ENCODE measurements around the gene TMC5.

TMC5 gene

DNA sequence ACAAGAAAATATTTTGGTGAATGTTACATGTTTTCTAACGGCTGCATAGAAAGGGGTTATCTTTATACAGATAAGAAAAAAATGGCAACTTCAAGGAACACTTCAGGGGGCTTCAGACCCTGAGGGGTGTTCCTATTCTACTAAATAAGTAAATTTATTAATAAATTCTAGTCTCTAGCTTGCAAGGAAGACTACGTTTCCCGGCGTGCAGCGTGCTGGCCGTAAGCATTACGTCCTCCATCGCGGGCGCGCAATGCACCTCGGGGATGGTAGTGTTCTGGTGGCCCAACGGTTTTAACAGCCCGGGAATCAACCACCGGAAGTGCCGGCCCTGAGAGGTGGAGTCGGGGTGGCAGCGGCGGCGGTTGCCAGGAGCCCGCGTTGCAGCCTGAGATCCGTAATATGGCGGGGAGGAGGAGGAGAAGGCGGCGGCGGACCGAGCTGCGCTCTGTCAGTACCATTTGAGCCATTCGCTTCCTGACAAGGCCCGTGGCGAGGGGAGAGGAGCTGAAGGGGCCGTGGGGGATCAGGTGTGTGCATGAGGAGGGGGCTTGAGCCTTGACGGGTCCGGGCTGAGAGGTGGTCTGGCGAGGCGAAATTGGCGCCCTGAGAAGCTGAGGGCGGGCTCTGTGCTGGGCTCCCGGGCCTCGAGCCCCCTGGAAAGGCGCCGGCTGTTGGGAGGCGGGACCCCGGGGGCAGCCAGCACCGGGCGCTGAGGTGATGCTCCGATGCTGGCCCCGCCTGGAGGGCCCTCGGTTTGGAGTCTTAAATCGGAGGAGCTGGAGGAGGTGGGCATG is 106.1 kb downstream of the TMC5 start, which contains the start of gene CCP110:
TSS of gene CCP110 (plus strand) at position 384 of the 797 bp plus-strand sequence. CDS start 3,940 bp downstream, outside the sequence.
- peak within 1 kb of the TSS in 4 of 5 donors; percentile 84 to 89 (median 86) for H3K9ac ChIP-seq (ENCODE audit: low read length in 5 of 5)
- H3K27ac ChIP-seq (ENCODE audit: low read depth, low read length): peak within 1 kb of the TSS; percentile 24
- peaks cover 3 to 11% (median 8%) of the 10 kb centered on the region in 5 donors for H3K36me3 ChIP-seq (ENCODE audit: control insufficient read depth in 5 of 5, insufficient read depth in 5 of 5, low read length in 5 of 5)
- H3K27me3 ChIP-seq (ENCODE audit: control insufficient read depth in 5 of 5, insufficient read depth in 4 of 5, low read length in 5 of 5): no peaks in the 10 kb centered on the region
- peaks cover 0 to 51% (median 39%) of the 10 kb centered on the region in 5 donors for H3K4me1 ChIP-seq (ENCODE audit: control insufficient read depth in 5 of 5, insufficient read depth in 5 of 5, low read length in 5 of 5)
- H3K4me3 ChIP-seq (ENCODE audit: low read depth in 1 of 5, low read length in 5 of 5): peak within 1 kb of the TSS; percentile 92 to 99 (median 96)
- H3K9me3 ChIP-seq (ENCODE audit: control insufficient read depth in 5 of 5, low read length in 5 of 5): no peaks in the 10 kb centered on the region

DNA sequence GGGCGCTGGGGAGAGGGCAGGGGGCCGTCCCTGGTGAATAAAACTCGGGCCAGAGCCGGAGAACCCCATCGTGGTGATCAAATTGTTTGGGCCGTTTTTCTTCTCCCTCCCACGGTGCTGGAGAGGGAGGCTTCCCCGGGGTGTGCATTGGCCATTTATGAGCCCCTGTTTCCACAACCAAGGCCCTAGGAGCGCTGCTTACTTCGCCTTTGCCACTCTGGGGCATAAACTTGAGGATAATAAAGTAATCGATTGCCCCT is 106.6 kb downstream of the TMC5 start:
- Histone ChIP-seq H3K27ac (ENCODE audit: low read depth, low read length) (peak overlapping the region; percentile 24), H3K9ac (ENCODE audit: low read length in 5 of 5) (peak overlapping the region in 4 of 5 donors; percentile 84 to 89 (median 86)), H3K36me3 (ENCODE audit: control insufficient read depth in 5 of 5, insufficient read depth in 5 of 5, low read length in 5 of 5) (peaks cover 3 to 14% (median 9%) of the 10 kb centered on the region in 5 donors)

DNA sequence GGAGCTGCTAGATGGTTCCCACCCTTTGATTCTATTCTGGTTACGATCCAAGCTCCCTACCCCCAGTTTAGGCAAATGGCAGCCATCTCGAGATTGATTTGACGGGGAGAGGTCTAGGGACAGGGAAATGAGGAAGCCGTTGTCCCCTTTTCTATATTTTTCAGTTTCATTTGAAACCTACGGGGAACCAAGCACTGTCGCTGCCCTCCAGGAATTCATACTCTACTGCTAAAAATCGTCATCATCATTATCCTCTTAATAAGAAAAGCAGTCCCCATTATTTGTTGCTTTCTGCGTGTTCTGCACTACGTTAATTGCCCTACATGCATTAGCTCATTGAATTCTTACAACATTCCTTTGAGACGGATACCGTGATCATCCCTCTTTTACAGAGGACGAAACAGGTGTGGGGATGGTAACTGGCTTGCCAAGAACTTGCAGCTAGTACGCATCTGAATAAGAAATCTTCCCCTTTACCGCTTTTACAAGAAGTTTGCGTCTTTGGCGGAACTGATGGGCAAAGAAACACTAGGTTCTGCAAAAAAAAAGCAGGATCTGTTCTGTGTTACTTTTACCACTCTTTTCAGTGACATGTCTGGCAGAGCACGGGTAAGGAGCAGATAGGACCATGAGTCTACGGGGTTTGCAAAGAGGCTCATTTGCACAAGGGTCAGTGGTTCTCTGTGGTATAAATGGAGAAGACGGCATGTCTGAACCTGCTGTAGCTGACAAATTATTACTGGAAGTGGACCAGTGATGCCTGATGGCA is 107.1 kb downstream of the TMC5 start:
- H3K9ac ChIP-seq (ENCODE audit: low read length in 5 of 5): peak overlapping the region in 4 of 5 donors; percentile 84 to 89 (median 86)
- H3K4me1 ChIP-seq (ENCODE audit: control insufficient read depth in 5 of 5, insufficient read depth in 5 of 5, low read length in 5 of 5): peaks cover 0 to 49% (median 39%) of the 10 kb centered on the region in 5 donors
- no peak overlapping the region for H3K27ac ChIP-seq (ENCODE audit: low read depth, low read length)
- H3K4me3 ChIP-seq (ENCODE audit: low read depth in 1 of 5, low read length in 5 of 5): peak overlapping the region; percentile 92 to 99 (median 96)
- no peaks in the 10 kb centered on the region for H3K27me3 ChIP-seq (ENCODE audit: control insufficient read depth in 5 of 5, insufficient read depth in 4 of 5, low read length in 5 of 5)
- no peaks in the 10 kb centered on the region for H3K9me3 ChIP-seq (ENCODE audit: control insufficient read depth in 5 of 5, low read length in 5 of 5)
- H3K36me3 ChIP-seq (ENCODE audit: control insufficient read depth in 5 of 5, insufficient read depth in 5 of 5, low read length in 5 of 5): peaks cover 3 to 14% (median 9%) of the 10 kb centered on the region in 5 donors

More for the DNA sequence above, 106.6 kb downstream of the TMC5 start:
- no peaks in the 10 kb centered on the region for H3K27me3 ChIP-seq (ENCODE audit: control insufficient read depth in 5 of 5, insufficient read depth in 4 of 5, low read length in 5 of 5)
- no peaks in the 10 kb centered on the region for H3K9me3 ChIP-seq (ENCODE audit: control insufficient read depth in 5 of 5, low read length in 5 of 5)
- peak overlapping the region; percentile 92 to 99 (median 96) for H3K4me3 ChIP-seq (ENCODE audit: low read depth in 1 of 5, low read length in 5 of 5)
- H3K4me1 ChIP-seq (ENCODE audit: control insufficient read depth in 5 of 5, insufficient read depth in 5 of 5, low read length in 5 of 5): peaks cover 0 to 51% (median 39%) of the 10 kb centered on the region in 5 donors

DNA sequence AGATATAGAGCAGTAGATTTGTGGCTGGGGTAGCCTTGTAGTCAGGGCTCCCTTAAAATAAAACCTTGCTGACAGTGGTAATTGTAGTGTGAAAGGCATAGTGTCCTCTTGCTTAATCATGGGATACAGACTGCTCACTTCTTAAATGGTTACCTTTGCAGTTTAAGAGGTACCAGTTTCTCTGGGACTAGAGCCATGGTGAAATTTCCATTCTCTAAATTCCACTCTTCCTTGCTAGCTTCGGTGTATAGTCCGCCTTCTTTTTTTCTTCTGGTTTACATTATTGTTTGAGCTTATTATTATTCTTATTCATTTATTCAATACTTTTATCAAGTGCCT is 107.7 kb downstream of the TMC5 start:
- peak overlapping the region in 1 of 5 donors; percentile 32 for H3K9ac ChIP-seq (ENCODE audit: low read length in 5 of 5)
- H3K4me3 ChIP-seq (ENCODE audit: low read depth in 1 of 5, low read length in 5 of 5): peak overlapping the region in 3 of 5 donors; percentile 92 to 99 (median 94)
- H3K27me3 ChIP-seq (ENCODE audit: control insufficient read depth in 5 of 5, insufficient read depth in 4 of 5, low read length in 5 of 5): no peaks in the 10 kb centered on the region
- H3K9me3 ChIP-seq (ENCODE audit: control insufficient read depth in 5 of 5, low read length in 5 of 5): no peaks in the 10 kb centered on the region
- no peak overlapping the region for H3K27ac ChIP-seq (ENCODE audit: low read depth, low read length)
- H3K4me1 ChIP-seq (ENCODE audit: control insufficient read depth in 5 of 5, insufficient read depth in 5 of 5, low read length in 5 of 5): peaks cover 0 to 43% (median 35%) of the 10 kb centered on the region in 5 donors
- H3K36me3 ChIP-seq (ENCODE audit: control insufficient read depth in 5 of 5, insufficient read depth in 5 of 5, low read length in 5 of 5): peaks cover 3 to 14% (median 9%) of the 10 kb centered on the region in 5 donors

DNA sequence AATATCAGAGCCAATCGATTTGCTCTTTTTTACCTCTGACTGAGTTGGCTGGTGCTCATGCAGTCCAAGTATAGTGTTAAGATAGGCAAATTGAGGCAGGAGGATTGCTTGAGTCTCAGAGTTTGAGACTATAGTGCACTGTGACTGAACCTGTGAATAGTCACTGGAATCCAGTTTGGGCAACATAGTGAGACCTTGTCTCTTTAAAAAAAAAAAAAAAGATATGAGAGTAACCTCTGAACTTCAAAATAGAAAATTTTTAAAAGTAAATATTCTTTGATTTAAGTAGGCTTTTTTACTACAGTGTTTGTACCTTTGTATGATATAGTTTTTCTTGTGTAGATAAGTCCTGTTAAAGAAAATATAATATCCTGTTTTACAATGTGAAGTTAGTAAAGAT is 109.5 kb downstream of the TMC5 start:
- H3K4me1 ChIP-seq (ENCODE audit: control insufficient read depth in 5 of 5, insufficient read depth in 5 of 5, low read length in 5 of 5): peaks cover 0 to 27% (median 22%) of the 10 kb centered on the region in 5 donors
- no peak overlapping the region for H3K4me3 ChIP-seq (ENCODE audit: low read depth in 1 of 5, low read length in 5 of 5)
- no peaks in the 10 kb centered on the region for H3K9me3 ChIP-seq (ENCODE audit: control insufficient read depth in 5 of 5, low read length in 5 of 5)
- H3K9ac ChIP-seq (ENCODE audit: low read length in 5 of 5): no peak overlapping the region
- H3K27ac ChIP-seq (ENCODE audit: low read depth, low read length): no peak overlapping the region
- no peaks in the 10 kb centered on the region for H3K27me3 ChIP-seq (ENCODE audit: control insufficient read depth in 5 of 5, insufficient read depth in 4 of 5, low read length in 5 of 5)
- H3K36me3 ChIP-seq (ENCODE audit: control insufficient read depth in 5 of 5, insufficient read depth in 5 of 5, low read length in 5 of 5): peaks cover 3 to 14% (median 9%) of the 10 kb centered on the region in 5 donors

DNA sequence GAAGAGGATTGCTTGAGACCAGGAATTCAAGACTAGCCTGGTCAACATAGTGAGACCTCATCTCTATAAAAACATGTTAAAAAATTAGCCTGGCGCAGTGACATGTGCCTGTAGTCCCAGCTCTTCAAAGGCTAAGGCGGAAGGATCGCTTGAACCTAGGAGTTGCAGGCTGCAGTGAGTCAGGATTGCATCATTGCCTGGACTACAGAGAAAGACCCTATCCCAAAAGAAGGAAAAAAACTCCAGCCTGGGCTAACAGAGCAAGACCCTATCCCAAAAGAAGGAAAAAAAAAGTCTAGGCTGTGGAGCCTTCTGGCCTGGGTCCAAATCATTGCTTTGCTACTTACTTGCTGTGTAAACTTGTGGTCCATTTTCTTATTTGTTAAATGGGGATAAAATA is 111.0 kb downstream of the TMC5 start:
- Histone ChIP-seq H3K4me1 (ENCODE audit: control insufficient read depth in 5 of 5, insufficient read depth in 5 of 5, low read length in 5 of 5) (peaks cover 0 to 20% (median 16%) of the 10 kb centered on the region in 5 donors), H3K4me3 (ENCODE audit: low read depth in 1 of 5, low read length in 5 of 5) (no peak overlapping the region), H3K9ac (ENCODE audit: low read length in 5 of 5) (no peak overlapping the region), H3K9me3 (ENCODE audit: control insufficient read depth in 5 of 5, low read length in 5 of 5) (no peaks in the 10 kb centered on the region), H3K36me3 (ENCODE audit: control insufficient read depth in 5 of 5, insufficient read depth in 5 of 5, low read length in 5 of 5) (peaks cover 15 to 29% (median 17%) of the 10 kb centered on the region in 5 donors), H3K27me3 (ENCODE audit: control insufficient read depth in 5 of 5, insufficient read depth in 4 of 5, low read length in 5 of 5) (no peaks in the 10 kb centered on the region), H3K27ac (ENCODE audit: low read depth, low read length) (no peak overlapping the region)

DNA sequence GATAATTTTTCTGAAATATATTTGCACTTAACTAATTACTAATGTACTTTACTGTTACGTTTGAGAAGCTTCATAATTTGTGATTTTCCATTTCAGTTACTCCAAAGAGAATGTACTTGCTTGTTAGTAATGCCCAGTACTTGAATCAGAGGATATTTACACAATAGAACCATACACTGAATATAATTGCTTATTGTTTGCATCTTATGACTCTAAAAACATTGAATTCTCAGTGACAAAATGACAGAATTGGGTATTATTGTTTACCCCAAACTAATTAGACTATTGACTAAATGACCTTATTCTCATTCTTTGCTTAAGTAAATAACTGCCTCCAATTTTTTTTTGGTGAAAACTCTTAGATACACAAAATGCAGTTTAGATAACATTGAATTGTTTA is 114.9 kb downstream of the TMC5 start:
- H3K9ac ChIP-seq (ENCODE audit: low read length in 5 of 5): no peak overlapping the region

DNA sequence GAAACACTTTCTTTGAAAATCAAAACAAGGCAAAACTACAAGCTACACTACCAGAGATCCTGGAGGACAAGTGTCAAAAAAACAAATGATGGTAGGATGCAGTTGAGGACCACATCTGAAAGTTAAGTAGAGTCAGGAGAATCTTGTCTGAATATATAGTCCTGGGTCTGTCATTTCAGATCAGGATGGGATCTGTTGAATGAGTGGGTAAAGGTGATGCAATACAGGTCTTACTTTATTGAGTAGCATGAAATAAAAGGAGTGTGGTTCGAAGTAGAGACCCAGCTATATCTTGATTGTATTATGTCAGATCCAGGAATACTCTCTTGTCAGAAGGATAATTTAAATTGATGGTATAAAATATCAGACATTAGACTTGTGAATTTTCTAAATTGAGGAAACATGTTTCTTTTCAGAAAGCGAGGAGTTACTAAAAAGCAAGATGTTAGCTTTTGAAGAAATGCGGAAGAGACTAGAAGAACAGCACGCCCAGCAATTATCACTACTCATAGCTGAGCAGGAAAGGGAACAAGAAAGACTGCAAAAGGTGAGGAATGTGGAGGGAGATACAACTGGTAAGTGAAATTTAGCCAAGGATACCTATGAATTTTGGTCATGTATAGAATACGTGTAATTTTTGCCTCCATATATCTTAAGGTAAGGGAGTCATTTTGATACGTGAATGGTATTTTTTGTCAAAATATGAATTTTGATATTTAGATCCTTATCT is 122.7 kb downstream of the TMC5 start:
- H3K36me3 ChIP-seq (ENCODE audit: control insufficient read depth in 5 of 5, insufficient read depth in 5 of 5, low read length in 5 of 5): peaks cover 21 to 56% (median 42%) of the 10 kb centered on the region in 5 donors

More for the DNA sequence above, 114.9 kb downstream of the TMC5 start:
- H3K36me3 ChIP-seq (ENCODE audit: control insufficient read depth in 5 of 5, insufficient read depth in 5 of 5, low read length in 5 of 5): peaks cover 21 to 48% (median 33%) of the 10 kb centered on the region in 5 donors
- H3K9me3 ChIP-seq (ENCODE audit: control insufficient read depth in 5 of 5, low read length in 5 of 5): no peaks in the 10 kb centered on the region
- no peak overlapping the region for H3K4me3 ChIP-seq (ENCODE audit: low read depth in 1 of 5, low read length in 5 of 5)
- H3K27me3 ChIP-seq (ENCODE audit: control insufficient read depth in 5 of 5, insufficient read depth in 4 of 5, low read length in 5 of 5): no peaks in the 10 kb centered on the region
- no peak overlapping the region for H3K27ac ChIP-seq (ENCODE audit: low read depth, low read length)
- H3K4me1 ChIP-seq (ENCODE audit: control insufficient read depth in 5 of 5, insufficient read depth in 5 of 5, low read length in 5 of 5): no peaks in the 10 kb centered on the region

DNA sequence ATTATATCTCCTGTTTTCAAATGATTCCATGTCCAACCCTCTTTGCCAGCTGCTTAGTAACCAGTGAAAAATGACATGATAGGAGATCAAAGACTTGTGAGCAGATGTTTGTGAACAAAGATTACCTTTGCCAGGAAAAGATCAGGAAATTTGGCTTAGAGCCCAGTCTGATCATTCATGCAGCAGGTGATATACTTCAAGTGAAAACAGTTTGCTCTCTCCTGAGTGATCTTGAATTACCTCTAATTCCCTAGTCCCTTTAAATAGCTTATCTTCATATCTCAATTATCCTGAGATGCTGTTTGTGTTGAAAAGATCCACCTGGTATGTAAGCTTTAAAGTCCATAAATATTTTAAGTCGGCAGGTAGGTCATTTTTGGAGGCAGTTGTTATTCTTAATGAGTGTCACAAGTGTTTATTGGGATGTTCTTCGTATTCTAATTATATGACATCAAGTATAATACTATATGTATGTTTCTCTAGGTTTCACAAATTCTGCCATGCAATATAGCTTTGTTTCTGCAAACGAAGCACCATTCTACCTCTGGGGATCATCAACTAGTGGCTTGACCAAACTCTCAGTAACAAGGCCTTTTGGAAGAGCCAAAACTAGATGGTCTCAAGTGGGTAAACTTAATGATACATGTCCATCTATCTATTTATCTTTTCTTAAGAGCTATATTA is 124.6 kb downstream of the TMC5 start:
- no peaks in the 10 kb centered on the region for H3K9me3 ChIP-seq (ENCODE audit: control insufficient read depth in 5 of 5, low read length in 5 of 5)
- H3K27me3 ChIP-seq (ENCODE audit: control insufficient read depth in 5 of 5, insufficient read depth in 4 of 5, low read length in 5 of 5): no peaks in the 10 kb centered on the region
- no peaks in the 10 kb centered on the region for H3K4me1 ChIP-seq (ENCODE audit: control insufficient read depth in 5 of 5, insufficient read depth in 5 of 5, low read length in 5 of 5)
- no peak overlapping the region for H3K27ac ChIP-seq (ENCODE audit: low read depth, low read length)
- H3K36me3 ChIP-seq (ENCODE audit: control insufficient read depth in 5 of 5, insufficient read depth in 5 of 5, low read length in 5 of 5): peaks cover 18 to 51% (median 30%) of the 10 kb centered on the region in 5 donors
- H3K4me3 ChIP-seq (ENCODE audit: low read depth in 1 of 5, low read length in 5 of 5): no peak overlapping the region
- no peak overlapping the region for H3K9ac ChIP-seq (ENCODE audit: low read length in 5 of 5)

More for the DNA sequence above, 122.7 kb downstream of the TMC5 start:
- Histone ChIP-seq H3K9me3 (ENCODE audit: control insufficient read depth in 5 of 5, low read length in 5 of 5) (no peaks in the 10 kb centered on the region), H3K4me1 (ENCODE audit: control insufficient read depth in 5 of 5, insufficient read depth in 5 of 5, low read length in 5 of 5) (no peaks in the 10 kb centered on the region), H3K27ac (ENCODE audit: low read depth, low read length) (no peak overlapping the region), H3K27me3 (ENCODE audit: control insufficient read depth in 5 of 5, insufficient read depth in 4 of 5, low read length in 5 of 5) (no peaks in the 10 kb centered on the region), H3K4me3 (ENCODE audit: low read depth in 1 of 5, low read length in 5 of 5) (no peak overlapping the region), H3K9ac (ENCODE audit: low read length in 5 of 5) (no peak overlapping the region)

Measured in subcutaneous abdominal adipose tissue (tissue), 5 donors.